ENCODE results near the gene IL1RL1. TPM values are rescaled to one million over a fixed set of nuclear protein-coding genes. Genes with fewer than 3 reads are reported as not detected.

IL1RL1 gene
- total RNA-seq, 2 experiments from 2014 or later, result 0.09 to 0.20 TPM

DNA sequence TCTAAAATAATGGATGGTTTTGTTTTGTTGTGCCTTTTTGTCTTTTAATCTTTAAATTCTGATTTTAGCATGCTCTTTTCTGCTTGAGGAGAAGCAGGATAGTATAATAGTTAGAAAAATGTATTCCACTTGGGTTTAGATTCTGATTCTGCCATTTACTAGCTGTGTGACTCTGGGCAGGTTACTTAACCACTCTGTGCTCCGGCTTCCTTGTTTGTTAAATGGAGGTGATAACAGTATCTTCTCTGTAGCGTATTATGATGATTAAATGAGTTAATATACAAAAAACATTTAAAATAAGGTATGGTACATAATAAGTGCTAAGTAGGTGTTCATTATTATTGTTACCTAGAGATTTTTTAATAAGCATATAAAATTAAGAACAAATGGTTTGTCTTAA, 84.6 kb downstream of the IL1RL1 start:
- Mint-ChIP-seq H3K9me3 (no peaks in the 10 kb centered on the region), H3K36me3 (ENCODE audit: low read depth) (peaks cover 7% of the 10 kb centered on the region), H3K4me3 (no peak overlapping the region), H3K27ac (no peak overlapping the region), H3K4me1 (ENCODE audit: low read depth) (peaks cover 28% of the 10 kb centered on the region), H3K27me3 (no peaks in the 10 kb centered on the region)
- intact Hi-C loops (cut with micrococcal nuclease), result no loop called here
- ChIA-PET CTCF (no interaction called here), POLR2A (interaction anchor here (0.6 to 0.8 kb wide), 2 partner anchors 13 to 413 kb away, joined by 3 read pairs; no protein-coding TSS in a partner anchor)
- ATAC-seq (no peak), DNase-seq (no peak)
- TF ChIP-seq, protein P1, sequence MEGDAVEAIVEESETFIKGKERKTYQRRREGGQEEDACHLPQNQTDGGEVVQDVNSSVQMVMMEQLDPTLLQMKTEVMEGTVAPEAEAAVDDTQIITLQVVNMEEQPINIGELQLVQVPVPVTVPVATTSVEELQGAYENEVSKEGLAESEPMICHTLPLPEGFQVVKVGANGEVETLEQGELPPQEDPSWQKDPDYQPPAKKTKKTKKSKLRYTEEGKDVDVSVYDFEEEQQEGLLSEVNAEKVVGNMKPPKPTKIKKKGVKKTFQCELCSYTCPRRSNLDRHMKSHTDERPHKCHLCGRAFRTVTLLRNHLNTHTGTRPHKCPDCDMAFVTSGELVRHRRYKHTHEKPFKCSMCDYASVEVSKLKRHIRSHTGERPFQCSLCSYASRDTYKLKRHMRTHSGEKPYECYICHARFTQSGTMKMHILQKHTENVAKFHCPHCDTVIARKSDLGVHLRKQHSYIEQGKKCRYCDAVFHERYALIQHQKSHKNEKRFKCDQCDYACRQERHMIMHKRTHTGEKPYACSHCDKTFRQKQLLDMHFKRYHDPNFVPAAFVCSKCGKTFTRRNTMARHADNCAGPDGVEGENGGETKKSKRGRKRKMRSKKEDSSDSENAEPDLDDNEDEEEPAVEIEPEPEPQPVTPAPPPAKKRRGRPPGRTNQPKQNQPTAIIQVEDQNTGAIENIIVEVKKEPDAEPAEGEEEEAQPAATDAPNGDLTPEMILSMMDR (IDR thresholded peaks at IDR 0.05), result no peak

- H3K36me3 Mint-ChIP-seq (ENCODE audit: low read depth), result peaks cover 3% of the 10 kb centered on the region
- H3K27me3 Mint-ChIP-seq, result no peaks in the 10 kb centered on the region
- no peaks in the 10 kb centered on the region for H3K9me3 Mint-ChIP-seq
- no peak overlapping the region for H3K4me3 Mint-ChIP-seq
- no peak overlapping the region for H3K27ac Mint-ChIP-seq
- DNase-seq (no peak), ATAC-seq (no peak)
- peaks cover 26% of the 10 kb centered on the region for H3K4me1 Mint-ChIP-seq (ENCODE audit: low read depth)
- intact Hi-C loops (cut with micrococcal nuclease), result no loop called here
- ChIA-PET CTCF (interaction anchor here (0.6 to 2.5 kb wide), 3 partner anchors 9 to 41 kb away, joined by 3 to 7 read pairs (median 3); partner anchors contain the start of gene IL18R1), POLR2A (no interaction called here)
- TF ChIP-seq, protein P1 (IDR thresholded peaks at IDR 0.05), result no peak
These were observed 85.8 kb downstream of the IL1RL1 start for GRCh38 chr2:102397209-102397608.

DNA sequence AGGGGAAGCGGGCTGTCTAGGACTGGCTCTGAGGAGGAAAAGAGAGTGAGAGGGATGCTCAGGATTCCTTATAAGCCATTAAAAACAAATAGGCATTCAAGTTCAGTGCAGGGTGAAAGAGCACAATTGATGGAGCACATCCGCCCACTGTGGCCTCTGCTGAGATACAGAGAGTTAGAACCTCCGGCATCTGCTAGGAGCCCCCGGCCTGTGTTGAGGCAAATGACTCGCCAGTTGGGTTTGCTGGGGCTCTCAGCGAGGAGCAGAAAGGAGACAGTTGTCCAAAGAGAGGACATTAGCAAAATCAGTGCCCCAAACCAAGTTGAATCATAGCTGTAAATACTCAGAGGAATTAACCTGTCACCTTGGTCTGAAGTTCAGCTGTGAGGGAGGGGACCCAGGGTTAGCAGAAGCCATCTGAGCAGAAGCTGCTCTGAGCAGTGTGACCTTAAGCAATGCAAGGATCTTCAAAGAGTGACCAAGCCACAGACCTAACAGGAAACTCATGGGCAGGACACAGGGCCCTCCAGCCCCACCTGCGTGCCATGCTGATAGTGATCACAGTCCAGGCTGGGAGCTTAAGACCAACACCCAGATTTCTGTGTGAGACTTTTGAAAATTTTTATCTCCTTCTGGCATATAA, 88.3 kb downstream of the IL1RL1 start:
- Mint-ChIP-seq H3K4me3 (no peak overlapping the region), H3K36me3 (ENCODE audit: low read depth) (no peaks in the 10 kb centered on the region), H3K9me3 (no peaks in the 10 kb centered on the region), H3K27me3 (no peaks in the 10 kb centered on the region), H3K27ac (no peak overlapping the region), H3K4me1 (ENCODE audit: low read depth) (peaks cover 24% of the 10 kb centered on the region)
- TF ChIP-seq, protein P1 (IDR thresholded peaks at IDR 0.05), result no peak
- ATAC-seq (peak; percentile 58), DNase-seq (no peak)
- ChIA-PET POLR2A (no interaction called here), CTCF (interaction anchor here (1.6 kb wide), 1 partner anchor 16 kb away, joined by 5 read pairs; no protein-coding TSS in a partner anchor)
- intact Hi-C loops (cut with micrococcal nuclease), result no loop called here

- Mint-ChIP-seq H3K4me1 (ENCODE audit: low read depth) (peaks cover 24% of the 10 kb centered on the region), H3K36me3 (ENCODE audit: low read depth) (no peaks in the 10 kb centered on the region), H3K27me3 (no peaks in the 10 kb centered on the region), H3K27ac (no peak overlapping the region), H3K9me3 (no peaks in the 10 kb centered on the region), H3K4me3 (no peak overlapping the region)
- no peak for ATAC-seq
- intact Hi-C loops (cut with micrococcal nuclease), result no loop called here
- POLR2A ChIA-PET, result no interaction called here
- TF ChIP-seq, protein P1 (IDR thresholded peaks at IDR 0.05), result no peak
- CTCF ChIA-PET, result no interaction called here
- no peak for DNase-seq
These were observed 90.1 kb downstream of the IL1RL1 start for GRCh38 chr2:102401456-102401855.

Other genes starting within 250 kb of the IL1RL1 start
- gene IL1R1, start 168.8 kb upstream of the IL1RL1 start, total RNA-seq, result under 1 TPM; 0.63 to 0.68 TPM
- not detected for gene IL1RL2, start 124.5 kb upstream of the IL1RL1 start, total RNA-seq
- gene IL18R1, start 44.2 kb downstream of the IL1RL1 start, total RNA-seq, result 10 to 100 TPM; 15.0 to 15.8 TPM
- 1 to 10 TPM; 5.8 to 6.0 TPM for gene IL18RAP, start 111.6 kb downstream of the IL1RL1 start, total RNA-seq
- under 1 TPM in 1 of 2 experiments, not detected in 1; 0.07 TPM for gene SLC9A4, start 161.7 kb downstream of the IL1RL1 start, total RNA-seq